Thoracic aorta (tissue), 2 donors: ENCODE data around the gene PEG3. TPM values are rescaled to one million over a fixed set of nuclear protein-coding genes. Genes with fewer than 3 reads are reported as not detected.

Experiments used
- ATAC-seq: fragments of 150-250 bp; one replicate; pipeline ENCODE4 v1.8.0; 2017; ENCODE audit warnings: low read depth; ENCODE audit not compliant: insufficient number of reproducible peaks, low FRiP score
- DNase-seq: peaks from one replicate; pipeline ENCODE4 v3.0.0-alpha.2; 2020; ENCODE audit warnings: low spot score
- H3K27ac ChIP-seq, 2 donors: fragments of 200-600 bp; sonication (generic); 1 replicate in 1 of 2; 2 replicates in 1 of 2; pipeline ENCODE4 v1.5.1; 2016; ENCODE audit warnings: mild to moderate bottlenecking in 2 of 2, moderate library complexity in 2 of 2
- H3K27me3 ChIP-seq: fragments of 200-600 bp; sonication (generic); replicated peaks from 2 replicates; pipeline ENCODE4 v1.6.0; 2016; ENCODE audit warnings: mild to moderate bottlenecking; ENCODE audit not compliant: insufficient read depth
- H3K36me3 ChIP-seq: fragments of 200-600 bp; sonication (generic); one replicate; pipeline ENCODE4 v1.5.1; 2016
- H3K4me1 ChIP-seq, 2 donors: fragments of 200-600 bp; sonication (generic); 1 replicate in 1 of 2; 2 replicates in 1 of 2; pipeline versions ENCODE4 v1.5.1 to v1.6.0; 2016; ENCODE audit warnings: low read depth in 2 of 2, mild to moderate bottlenecking in 1 of 2; ENCODE audit not compliant: control insufficient read depth in 1 of 2
- H3K4me3 ChIP-seq: fragments of 200-600 bp; sonication (generic); 2 replicates; pipeline ENCODE4 v1.5.1; 2016; ENCODE audit warnings: mild to moderate bottlenecking
- H3K9me3 ChIP-seq: fragments of 200-600 bp; sonication (generic); 2 replicates; pipeline ENCODE4 v1.5.1; 2016
- CTCF ChIP-seq: fragments of 200-600 bp; sonication (generic); IDR thresholded peaks from one replicate; pipeline ENCODE4 v1.5.1; 2019; ENCODE audit warnings: antibody characterized with exemption
- total RNA-seq, 2 donors: library from RNA; depleted of rRNA; stranded (reverse); fragments of >200 nt; gene quantifications; one replicate each; pipeline versions ENCODE4 v1.1.0 to v1.2.3, GENCODE V29; 2016

Gene PEG3
- total RNA-seq, 2 donors from 2014 or later, result 9.9 to 11.6 TPM

- Histone ChIP-seq H3K4me1 (peaks cover 0 to 6% of the 10 kb centered on the region in 2 donors), H3K9me3 (no peaks in the 10 kb centered on the region), H3K4me3 (peak overlapping the region; percentile 73), H3K27me3 (no peaks in the 10 kb centered on the region), H3K27ac (peak overlapping the region; percentile 53 to 77), H3K36me3 (no peaks in the 10 kb centered on the region)
- no peak for TF ChIP-seq CTCF
- peak; percentile 62 for ATAC-seq
- DNase-seq, result peak; percentile 94
Observed at GRCh38 chr19:56839652-56840450, 675 bp downstream of the PEG3 start.

GRCh38 chr19:56838909-56839651 is 1.4 kb downstream of the PEG3 start:
- DNase-seq, result peak; percentile 99
- Histone ChIP-seq H3K27me3 (no peaks in the 10 kb centered on the region), H3K9me3 (no peaks in the 10 kb centered on the region), H3K4me1 (peaks cover 0 to 6% of the 10 kb centered on the region in 2 donors), H3K4me3 (peak overlapping the region; percentile 73), H3K36me3 (no peaks in the 10 kb centered on the region), H3K27ac (peak overlapping the region; percentile 67 to 87)
- peak; percentile 68 for ATAC-seq
- TF ChIP-seq CTCF, result no peak

- no peak for ATAC-seq
- Histone ChIP-seq H3K4me3 (peak overlapping the region; percentile 68), H3K27me3 (no peaks in the 10 kb centered on the region), H3K36me3 (no peaks in the 10 kb centered on the region), H3K4me1 (peaks cover 0 to 6% of the 10 kb centered on the region in 2 donors), H3K9me3 (no peaks in the 10 kb centered on the region), H3K27ac (peak overlapping the region; percentile 67 to 87)
- peak; percentile 25 for TF ChIP-seq CTCF
- DNase-seq, result peak; percentile 27
Observed at GRCh38 chr19:56838024-56838908, 2.3 kb downstream of the PEG3 start.

DNA sequence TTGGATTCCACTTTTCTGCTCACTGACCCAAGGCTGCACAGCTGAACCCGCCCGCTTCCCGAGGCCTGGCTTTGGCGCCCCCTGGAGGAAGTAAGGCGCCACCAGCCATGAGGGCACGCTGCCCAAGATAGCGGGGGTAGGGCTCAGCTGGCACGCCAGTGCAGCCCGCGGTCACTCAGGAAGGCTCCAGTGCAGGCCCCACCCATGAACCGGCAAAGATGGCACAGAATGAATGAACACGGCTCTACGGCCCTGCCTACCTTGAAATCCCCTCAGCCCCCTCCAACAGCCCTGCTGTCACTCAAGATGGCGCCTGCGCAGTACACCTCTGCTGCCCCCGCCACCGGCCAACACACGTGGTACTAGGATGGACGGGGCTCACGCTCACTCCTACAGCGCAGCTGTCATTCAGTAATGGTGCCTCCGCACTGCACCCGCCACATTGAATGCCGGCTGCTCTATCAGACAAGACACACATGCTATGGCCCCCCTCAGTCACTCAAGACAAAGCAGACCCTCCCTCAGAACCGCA is 3.0 kb downstream of the PEG3 start:
- peak; percentile 17 for DNase-seq
- H3K27ac ChIP-seq, result peak overlapping the region; percentile 67 to 87
- peak; percentile 63 for TF ChIP-seq CTCF

More for the DNA sequence above, 3.0 kb downstream of the PEG3 start:
- Histone ChIP-seq H3K4me3 (peak overlapping the region; percentile 68), H3K27me3 (no peaks in the 10 kb centered on the region), H3K9me3 (no peaks in the 10 kb centered on the region), H3K36me3 (no peaks in the 10 kb centered on the region), H3K4me1 (peaks cover 0 to 6% of the 10 kb centered on the region in 2 donors)
- peak; percentile 31 for ATAC-seq
